Thyroid gland (tissue), 4 donors: Measurements from ENCODE around the gene GREB1L.

Source experiments
- CTCF ChIP-seq, 6 experiments: fragments of 200-600 bp in 3 of 6; fragments of 450-650 bp in 3 of 6; sonication (generic) in 3 of 6; IDR thresholded peaks; one replicate each; pipeline ENCODE4 v1.5.1; 2016 to 2019; ENCODE audit warnings: antibody characterized with exemption in 6 of 6, mild to moderate bottlenecking in 2 of 6, inconsistent platforms in 1 of 6, moderate library complexity in 1 of 6
- POLR2A ChIP-seq, 2 donors: fragments of 450-650 bp; IDR thresholded peaks; one replicate each; pipeline ENCODE4 v1.6.1; 2017; ENCODE audit warnings: antibody characterized with exemption in 2 of 2, mild to moderate bottlenecking in 2 of 2, moderate library complexity in 1 of 2

GRCh38 chr18:21342372-21342771 is 100.3 kb downstream of the GREB1L start:
- TF ChIP-seq POLR2A (IDR thresholded peaks at IDR 0.05), result no peak
- TF ChIP-seq CTCF (IDR thresholded peaks at IDR 0.05), result no peak
